DMS 273 (cell line): Measurements from ENCODE around the gene EMC10.

ENCODE experiments used
- DNase-seq: peaks from one replicate; lab custom pipeline; 2025; ENCODE audit not compliant: unreplicated experiment; lab: John Stamatoyannopoulos, UW

The EMC10 gene

DNA sequence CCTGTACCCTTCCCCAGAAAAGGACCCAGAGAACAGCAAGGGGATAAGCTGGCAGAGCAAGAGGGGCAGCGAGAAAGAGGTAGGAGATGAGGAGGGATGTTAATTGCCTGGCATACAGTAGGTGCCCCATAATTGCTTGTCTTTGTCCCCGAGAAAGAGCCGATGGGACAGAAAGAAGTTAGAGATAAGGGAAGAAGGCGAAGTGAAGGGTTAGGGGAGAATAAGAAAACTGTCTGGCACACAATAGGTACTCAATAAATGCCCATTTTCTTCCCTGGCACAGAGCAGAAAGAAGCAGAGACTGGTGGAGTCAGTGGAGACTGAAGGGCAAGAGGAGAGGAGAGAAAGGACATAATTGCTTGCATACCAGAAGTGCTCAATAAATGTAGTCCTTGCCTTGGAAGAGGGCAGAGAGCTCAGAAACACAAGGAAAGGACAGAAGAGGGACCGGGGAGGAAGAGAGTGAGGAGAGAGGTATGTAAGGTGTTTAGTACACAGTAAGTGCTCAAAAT is 18.8 kb downstream of the EMC10 start:
- no peak for DNase-seq

DNA sequence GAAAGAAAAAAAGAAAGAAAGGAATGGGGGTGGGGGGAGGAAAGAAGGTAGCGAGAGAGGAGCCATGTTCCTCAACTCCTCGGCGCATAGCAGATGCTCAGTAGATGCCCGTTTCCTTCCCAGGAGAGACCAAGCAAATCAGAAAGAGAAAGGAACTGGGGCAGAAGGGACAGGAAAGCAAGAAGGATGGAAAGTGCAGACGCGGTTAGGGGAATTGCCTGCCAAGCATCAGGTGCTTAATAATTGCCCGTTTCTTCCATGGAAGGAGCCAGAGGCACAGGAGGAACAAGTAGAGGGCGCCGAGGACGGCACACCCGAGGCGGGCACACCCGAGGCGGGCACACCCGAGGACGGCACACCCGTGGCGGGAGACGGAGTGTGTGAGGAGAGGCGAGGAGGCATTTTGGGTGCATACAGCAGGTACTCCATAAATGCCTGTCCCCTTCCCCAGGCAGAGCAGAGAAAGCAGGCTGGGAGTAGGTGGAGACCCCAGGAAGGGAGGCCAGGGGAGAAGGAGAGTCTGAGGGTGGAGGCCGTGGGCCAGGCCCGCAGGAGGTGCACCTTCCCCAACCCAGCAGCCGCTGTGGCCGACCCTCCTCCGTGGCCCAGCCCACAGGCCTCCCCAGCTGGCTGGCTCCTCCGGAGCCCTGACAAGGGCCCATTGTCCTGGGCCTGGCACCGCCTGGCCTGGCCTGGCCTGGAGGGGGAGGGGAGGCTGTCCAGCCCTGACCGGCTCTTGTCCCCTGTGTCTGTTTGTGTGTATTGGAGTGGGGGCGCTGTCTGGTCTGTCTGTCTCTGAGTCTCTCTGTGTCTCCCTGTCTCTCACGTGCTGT is 20.1 kb downstream of the EMC10 start:
- peak; percentile 21 for DNase-seq

DNA sequence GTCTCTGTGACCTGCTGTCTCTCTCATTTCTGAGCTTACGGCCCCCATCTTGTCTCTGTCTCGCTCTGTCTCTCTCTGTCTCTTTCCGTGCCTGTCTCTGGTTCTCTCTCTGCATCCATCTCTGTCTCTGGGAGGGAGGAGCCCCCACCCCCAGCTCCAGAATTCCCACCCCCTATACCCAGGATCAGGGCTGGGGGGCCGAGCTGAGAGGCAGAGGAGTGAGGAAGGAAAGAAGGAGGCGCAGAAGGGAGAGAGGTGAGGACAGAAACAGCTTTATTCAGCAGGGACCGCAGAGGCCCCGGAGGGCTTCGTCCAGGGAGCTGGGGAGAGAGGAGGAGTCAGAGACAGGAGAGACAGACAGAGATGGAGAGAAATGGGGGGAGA is 20.7 kb downstream of the EMC10 start:
- no peak for DNase-seq

DNA sequence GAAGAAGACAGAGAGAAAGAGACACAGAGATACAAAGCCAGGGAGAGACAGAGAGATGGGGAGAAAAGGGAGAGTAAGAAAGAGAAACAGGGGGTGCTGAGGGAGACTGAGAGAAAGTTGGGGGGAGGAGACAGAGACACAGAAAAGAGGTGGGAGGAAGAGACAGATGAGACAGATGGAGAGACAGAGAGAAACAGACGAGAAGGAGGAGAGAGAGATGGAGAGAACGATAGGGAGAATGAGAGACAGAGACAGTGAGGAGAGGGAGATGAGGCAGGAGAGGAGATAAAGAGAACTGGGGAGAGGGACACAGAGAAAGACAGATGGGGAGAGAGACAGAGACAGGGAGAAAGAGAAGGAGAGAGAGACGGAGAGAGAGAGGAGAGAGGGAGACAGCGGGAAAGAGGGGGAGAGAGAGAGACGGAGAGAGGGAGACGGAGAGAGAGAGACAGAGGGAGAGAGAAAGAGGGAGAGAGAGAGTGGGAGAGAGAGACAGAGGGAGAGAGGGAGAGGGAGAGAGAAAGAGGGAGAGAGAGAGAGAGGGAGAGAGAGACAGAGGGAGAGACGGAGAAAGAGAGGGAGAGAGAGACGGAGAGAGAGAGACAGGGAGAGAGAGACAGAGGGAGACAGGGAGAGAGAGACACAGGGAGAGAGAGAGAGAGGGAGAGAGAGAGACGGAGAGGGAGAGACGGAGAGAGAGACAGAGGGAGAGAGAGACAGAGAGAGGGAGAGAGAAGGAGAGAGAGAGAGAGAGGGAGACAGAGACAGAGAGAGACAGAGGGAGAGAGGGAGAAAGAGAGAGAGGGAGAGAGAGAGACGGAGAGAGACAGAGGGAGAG is 22.1 kb downstream of the EMC10 start:
- no peak for DNase-seq

DNA sequence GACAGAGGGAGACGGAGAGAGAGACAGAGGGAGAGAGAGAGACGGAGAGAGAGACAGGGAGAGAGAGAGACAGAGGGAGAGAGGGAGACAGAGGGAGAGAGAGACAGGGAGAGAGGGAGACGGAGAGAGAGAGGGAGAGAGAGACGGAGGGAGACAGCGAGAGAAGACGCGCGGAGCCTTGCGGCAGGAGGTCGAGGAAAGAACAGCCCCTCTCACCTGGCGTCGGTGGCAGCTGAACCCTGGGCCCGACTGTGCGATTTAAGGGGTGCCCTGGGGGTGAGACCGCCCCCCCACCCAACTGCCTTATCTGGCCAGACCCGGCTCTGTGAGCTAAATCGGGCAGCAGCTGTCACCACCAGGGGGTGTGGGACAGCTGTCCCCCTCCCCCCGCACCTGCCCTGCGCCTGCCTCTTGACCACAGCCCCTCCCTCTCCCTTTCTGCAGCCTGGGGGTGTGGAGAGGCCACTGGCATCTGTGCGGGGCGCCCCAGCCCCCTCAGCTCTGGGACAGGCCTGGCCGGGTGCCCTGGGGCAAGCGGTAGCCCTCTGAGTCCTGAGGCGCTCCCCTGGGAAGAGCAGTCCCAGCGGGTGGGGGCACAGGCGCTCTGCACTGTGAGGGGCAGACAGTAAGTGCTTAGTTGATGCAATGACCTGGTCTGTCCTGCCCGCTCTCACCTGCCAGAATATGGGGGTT is 23.9 kb downstream of the EMC10 start:
- peak; percentile 57 for DNase-seq

DNA sequence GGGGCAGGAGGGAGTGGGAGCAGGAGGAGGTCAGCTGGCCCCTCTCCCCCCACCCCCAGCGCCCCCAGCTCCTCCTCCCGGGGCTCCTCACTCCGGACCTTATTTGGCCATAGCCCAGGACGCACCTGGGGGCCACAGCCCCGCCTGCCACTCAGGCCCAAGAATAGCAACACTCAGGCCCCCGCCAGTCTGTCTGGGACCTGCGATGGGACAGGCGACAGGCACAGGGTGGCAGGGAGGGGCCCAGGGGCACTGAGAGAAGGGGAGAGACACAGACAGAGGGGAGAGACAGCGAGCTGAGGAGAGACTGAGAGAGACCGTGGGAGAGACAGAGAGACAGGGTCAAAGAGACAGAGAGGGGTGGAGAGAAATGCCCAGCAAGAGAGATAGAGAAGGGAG is 24.4 kb downstream of the EMC10 start:
- no peak for DNase-seq

DNA sequence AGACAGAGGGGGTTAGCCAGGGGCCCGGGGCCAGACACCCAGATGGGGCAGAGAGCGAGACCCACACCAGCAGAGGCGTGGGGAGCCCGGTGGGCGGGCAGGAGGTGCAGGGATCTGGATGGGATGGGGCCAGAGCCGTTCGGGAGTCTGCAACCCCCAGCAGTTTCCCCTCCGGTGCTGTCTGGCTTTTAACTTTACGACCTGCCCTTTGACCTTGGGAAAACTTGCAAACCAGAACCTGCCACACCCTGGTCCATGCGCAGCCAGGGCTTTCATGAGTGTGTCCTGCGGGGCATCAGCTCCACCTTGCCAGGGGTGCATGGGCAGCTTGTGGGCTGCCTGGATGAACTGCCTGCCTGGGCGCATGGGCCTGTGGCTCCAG is 24.9 kb downstream of the EMC10 start:
- DNase-seq, result no peak

DNA sequence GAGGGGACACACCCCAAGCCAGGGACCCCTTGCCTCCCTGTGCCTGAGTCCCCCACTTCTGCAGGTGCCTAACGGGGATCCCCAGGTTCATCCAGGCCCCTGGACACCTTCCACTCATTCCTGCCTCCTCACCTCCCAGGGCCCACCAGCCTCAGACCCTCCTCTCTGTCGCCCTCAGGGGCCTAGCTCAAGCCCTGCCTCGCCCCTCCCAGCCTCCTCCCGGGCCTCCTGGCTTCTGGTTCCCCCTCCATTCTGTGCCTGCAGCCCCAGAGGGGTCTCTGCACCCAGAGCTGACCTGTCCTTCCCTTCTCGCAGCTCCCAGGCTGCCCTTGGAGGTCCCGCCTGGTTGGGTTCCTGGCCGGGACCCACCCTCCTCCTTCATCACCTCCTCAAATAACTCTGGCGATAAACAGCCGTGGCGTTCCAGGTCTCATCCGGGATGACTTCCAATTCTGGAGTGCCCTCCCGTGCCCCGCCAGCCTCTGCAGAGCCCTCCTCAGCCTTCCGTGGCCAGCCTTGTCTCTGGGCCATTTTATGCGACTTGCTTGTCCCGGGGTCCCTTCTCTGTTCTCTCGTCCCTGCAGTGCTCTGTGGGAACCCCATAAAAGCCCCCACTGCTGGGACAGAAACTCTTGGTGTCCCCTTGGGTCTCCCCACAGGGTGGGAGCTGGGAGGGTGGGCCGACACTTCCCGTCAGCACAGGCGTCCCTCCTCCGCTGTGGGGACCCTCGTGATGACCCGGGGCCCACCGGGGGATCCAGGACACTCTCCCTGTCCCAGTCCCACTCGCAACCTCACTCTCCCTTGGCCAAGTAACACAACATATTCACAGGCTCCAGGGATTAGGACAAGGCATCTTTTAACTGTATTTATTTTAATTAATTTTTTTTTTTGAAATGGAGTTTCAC is 25.5 kb downstream of the EMC10 start:
- peak; percentile 35 for DNase-seq

DNA sequence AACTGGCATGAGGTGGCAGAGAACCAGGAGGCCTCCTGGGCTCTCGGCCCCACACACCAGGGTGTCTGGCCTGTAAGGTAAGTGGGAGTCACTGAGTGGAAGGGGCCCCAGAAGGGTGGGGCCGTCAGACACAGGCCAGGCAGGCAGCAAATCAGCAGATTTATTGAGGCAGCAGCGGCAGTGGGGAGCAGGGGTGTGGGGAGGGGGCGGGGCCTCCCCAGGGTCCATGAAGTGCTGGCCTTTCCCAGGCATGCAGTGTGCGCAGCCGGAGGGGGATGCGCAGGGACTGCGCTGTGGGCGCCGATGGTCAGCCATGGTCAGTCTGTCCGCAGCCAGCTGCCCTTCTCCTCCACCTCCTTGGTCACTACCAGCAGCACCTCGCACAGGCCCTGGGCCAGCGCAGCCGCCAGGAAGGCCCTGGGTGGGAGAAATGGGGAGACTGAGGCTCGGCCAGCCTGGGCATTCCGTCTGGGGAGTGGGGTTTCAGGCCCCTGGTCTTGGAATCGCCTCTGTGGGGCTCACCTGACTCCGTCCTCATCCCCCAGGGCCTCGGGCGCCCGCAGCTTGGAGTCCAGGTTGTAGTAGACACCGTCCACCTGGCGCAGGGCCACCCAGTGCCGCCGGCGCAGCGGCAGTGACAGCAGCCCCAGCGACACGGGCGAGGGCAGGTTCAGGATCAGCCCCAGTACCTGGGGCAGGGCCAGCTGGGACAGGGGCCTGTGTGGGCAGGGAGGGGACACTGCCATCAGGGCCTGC is 29.7 kb downstream of the EMC10 start:
- no peak for DNase-seq

DNA sequence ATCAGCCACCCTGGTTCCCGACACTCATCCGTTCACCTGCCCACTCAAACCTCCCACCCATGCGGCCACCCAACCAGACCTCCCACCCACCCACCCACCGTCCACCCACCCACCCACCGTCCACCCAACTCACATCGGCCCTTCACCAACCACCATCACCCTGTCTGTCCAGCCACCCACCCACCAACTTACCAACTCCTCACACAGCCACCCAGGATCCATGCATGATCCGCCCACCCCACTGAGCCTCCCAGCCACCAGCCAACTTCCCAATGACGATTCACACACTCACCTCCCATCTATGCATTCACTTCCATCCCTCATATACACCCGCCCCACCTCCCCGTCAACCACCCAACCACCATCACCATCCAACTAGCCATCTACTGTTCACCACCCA is 30.4 kb downstream of the EMC10 start:
- DNase-seq, result no peak

DNA sequence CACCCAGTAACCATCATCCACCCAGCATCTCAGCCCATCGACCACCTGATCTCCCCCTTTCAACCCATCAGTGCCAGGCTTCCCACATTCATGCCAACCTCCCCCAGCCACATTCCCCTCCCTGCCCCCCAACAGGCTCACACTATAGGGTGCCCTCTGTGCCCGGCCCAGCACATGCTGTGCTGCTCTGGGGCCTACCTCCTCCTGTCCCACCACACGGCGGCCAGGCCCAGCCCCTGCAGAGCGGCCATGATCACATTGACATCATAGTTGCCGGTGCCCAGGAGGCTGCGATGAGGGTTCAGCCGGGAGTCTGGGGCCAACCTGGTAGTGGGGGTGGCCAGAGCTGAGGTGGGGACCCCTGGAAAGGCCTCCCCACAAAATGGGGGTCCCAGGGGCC is 31.1 kb downstream of the EMC10 start:
- no peak for DNase-seq

DNA sequence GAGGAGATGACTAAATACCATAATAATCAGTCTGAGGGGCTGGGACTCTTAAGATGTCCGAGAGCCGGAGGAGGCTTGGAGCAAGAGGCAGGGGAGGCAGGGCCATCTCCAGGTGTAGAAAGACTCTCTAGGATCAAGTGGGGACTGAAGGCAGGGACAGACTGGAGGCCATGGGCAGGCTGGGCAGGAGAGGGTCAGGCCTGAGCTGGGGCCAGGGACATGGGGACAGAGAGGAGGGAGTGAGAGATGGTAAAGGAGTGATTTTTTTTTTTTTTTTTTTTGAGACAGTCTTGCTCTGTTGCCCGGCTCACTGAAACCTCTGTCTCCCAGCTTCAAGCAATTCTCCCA is 32.5 kb downstream of the EMC10 start:
- no peak for DNase-seq

DNA sequence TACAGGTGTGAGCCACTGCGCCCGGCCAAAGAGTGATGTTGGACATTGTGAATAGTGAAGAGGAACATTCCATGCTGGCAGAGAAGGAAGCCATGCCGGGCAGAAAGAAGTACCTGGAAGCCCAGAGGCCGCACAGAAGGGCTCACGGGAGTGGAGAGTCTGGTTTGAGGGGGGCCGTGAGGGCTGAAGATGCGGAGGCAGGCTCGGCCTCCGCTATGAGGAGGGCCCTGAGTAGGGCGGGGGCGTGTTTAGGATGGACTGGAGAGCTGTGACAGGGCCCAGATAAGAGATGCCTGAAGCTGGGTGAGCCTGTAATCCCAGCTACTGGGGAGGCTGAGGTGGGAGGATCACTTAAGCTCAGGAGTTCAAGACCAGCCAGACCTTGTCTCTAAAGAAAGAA is 33.1 kb downstream of the EMC10 start:
- DNase-seq, result no peak

DNA sequence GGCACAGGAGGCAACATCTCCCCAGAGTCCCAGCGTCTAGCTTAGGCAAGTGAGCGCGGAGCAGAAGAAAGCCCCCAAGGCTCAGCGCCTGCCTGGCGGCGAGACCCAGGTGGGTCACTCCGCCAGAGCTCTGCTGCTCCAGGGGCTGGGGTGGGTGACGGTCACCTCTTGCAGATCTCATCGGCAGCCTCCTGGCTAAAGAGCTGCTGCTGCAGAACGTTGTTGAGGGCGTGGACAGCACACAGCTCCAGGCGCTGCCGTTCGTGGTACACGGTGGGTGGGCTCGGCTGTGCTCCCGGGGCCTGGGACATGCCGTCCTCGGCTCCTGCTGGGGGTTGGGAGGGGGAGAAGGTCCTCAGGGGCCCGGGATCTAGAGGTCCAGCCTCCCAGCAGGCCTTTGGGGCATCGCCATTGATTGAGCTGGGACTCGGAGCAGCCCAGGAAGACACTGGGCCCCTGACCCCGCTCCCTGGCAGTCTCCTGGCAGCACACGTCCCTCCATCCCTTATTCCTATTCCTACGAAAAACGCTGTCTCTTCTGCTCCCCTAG is 33.9 kb downstream of the EMC10 start:
- no peak for DNase-seq

DNA sequence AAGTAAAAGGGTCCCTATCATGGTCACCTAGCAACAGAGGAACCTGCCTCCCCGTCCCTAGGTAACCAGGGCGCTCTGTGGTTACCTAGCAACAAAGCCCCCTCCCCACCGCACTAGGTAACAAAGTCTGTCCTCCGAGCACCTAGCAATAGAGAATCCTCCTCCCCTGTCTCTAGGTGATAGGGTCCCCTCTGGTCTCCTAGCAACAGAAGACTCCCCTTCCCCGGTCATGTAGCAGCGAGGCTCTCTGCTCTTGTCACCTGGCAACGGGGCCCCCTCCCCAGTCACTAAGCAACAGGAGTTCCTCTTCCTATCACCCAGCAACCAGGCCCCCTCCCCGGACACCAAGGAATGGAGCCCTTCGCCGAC is 34.4 kb downstream of the EMC10 start:
- no peak for DNase-seq

DNA sequence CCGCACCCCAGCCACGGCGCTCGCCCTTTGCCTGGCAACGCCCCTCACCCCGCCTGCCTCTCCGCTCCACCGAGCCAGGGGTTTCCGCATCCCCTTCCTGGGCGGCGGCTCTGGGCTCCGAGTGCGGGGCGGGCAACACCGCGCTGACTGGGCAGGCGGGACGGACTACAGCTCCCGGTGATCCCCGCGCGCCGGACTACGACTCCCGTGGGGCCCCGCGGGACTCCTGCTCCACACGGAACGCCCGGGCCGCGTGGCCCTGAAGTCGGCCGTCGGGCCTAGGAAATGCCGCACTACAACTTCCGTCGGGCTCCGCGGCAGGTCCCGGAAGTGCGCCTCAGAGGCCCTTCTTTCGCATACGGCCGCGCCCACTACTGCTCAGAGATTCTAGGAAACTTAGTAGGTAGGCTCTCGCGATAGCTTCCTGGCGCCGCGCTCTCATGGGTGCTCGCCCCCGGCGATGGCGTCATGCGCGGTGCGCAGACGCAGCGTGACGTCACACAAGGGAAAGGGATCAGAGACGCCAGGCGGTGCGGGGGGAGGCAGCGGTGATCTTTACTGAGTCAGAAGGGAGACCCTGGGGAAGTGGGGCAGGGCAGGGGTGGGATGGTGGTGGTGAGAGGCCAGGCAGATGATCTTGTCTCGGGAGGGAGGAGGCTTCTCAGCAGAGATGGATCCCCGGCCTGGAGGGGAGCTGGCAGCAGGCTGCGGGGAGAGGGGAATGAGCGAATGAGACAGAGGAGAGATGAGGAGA is 34.9 kb downstream of the EMC10 start, which contains the start of gene JOSD2:
JOSD2 (minus strand) TSS at position 123 of the 754 bp plus-strand sequence. CDS start 760 bp downstream, outside the sequence.
- peak; percentile 100 for DNase-seq

DNA sequence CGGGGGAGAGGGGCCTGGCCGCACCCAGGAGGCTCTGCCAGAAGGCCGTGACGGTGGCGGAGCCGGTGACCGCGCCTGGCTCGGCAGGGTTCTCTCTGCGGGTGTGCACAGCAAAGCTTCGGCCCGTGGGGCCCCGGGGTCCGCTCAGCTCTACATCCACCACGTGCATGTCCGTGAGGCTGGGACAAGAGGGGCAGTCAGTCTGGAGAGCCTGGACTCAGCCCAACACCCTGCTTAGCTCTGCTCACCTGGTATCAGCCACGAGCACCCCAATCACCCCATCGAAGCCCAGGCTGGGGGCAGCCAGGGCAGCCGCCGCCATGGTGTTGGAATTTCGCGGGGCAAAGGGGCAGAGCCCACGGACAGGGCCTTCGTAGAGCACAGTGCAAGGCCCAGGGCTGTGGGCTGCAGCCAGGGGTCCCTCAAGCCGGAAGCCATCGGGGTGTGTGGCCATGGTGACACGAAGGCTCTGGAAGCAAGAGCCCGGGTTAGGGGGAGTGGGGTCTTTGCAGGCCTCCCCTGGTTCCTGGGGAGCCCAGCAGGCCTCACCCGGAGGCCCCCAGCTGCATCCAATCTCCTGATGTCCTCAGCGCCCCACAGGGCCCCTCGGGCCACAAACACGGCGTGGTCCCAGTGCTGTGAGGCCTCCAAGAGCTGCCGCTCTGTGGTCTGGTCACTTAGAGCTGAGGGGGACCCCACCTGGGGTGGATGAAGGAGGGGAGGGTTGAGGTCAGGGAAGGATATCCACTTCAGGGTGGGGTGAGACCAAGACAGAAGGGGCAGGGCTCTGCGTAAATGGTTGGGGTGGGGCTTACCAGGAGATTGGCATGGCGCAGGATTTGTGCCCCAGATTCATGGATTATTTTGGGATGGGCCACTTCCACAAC is 36.0 kb downstream of the EMC10 start:
- DNase-seq, result no peak
